Measurements from ENCODE around the gene OR14K1.
"Not testable (repeated sequence)": the region's sequence is repeated elsewhere in the genome, so short reads cannot be mapped to it uniquely, and the experiment has no call there.

The OR14K1 gene, protein sequence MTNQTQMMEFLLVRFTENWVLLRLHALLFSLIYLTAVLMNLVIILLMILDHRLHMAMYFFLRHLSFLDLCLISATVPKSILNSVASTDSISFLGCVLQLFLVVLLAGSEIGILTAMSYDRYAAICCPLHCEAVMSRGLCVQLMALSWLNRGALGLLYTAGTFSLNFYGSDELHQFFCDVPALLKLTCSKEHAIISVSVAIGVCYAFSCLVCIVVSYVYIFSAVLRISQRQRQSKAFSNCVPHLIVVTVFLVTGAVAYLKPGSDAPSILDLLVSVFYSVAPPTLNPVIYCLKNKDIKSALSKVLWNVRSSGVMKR

DNA sequence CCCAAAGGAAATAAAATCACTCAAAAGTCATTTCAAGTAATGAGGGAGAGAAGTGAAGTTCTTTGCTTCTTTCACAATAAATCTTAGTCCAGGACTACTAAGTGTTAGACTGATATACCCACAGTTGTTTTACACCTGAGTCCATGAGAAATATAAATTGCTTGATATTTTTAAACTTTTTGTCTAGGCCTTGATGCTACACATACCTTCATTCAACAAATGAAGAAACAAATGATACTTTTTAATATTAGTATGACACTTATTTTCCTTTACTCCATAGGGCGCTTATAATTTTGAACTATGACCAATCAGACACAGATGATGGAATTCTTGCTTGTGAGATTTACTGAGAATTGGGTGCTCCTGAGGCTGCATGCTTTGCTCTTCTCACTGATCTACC lies at the start of gene OR14K1:
Gene OR14K1 (plus strand): TSS at position 301 of the 400 bp plus-strand sequence. CDS start 0 bp downstream, at position 301.
- DNase-seq = no peak

DNA sequence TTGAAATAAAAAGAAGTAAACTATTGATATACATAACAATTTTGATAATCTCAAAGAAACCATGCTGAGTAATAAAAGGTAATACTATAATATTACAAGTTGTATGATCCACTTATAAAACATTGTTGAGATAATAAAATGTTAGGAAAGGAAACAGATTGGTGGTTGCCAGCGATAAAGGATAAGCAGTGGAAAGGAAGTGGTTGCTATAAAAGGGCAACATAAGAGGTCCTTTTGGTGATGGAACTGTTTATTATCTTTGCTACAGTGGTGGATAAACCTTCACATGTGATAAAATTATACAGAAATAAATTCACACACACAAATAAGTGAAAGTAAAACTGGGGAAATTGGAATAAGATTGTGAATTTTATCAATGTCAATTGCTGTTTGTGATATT lies 37.1 kb upstream of the OR14K1 start:
- no peak for DNase-seq

DNA sequence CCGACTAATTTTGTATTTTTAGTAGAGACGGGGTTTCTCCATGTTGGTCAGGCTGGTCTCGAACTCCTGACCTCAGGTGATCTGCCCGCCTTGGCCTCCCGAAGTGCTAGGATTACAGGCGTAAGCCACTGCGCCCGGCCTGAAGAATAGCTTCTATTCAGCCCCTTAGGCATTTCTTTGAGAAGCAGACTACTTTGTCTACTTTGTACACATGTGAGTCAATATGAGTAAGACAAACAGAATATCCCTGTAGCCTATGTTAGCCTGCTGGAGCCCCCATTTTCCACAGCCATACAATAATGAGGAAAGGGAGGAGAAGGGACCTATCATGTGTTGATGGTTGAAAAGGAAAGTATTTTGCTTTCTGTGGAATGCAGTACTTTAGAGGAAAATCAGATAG lies 27.7 kb upstream of the OR14K1 start:
- DNase-seq = not testable (repeated sequence)

DNA sequence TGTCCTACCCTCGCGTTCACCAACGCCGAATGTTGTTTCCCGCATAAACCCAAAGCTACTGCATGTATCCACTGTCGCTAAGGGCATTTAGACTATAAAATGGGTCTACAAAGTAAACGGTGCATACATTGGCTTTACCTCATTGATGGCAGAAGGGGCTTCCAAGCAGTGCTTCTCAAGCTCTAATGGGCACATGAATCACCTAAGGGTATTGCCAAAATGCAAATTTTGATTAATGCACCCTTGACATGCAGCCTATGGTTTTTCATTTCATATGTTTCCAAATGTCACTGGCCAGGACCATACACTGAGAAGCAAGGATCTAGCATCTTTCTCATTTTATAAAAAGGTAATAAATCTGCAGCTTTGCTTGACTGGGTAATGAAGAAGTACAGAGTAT lies 24.7 kb upstream of the OR14K1 start:
- DNase-seq = no peak

DNA sequence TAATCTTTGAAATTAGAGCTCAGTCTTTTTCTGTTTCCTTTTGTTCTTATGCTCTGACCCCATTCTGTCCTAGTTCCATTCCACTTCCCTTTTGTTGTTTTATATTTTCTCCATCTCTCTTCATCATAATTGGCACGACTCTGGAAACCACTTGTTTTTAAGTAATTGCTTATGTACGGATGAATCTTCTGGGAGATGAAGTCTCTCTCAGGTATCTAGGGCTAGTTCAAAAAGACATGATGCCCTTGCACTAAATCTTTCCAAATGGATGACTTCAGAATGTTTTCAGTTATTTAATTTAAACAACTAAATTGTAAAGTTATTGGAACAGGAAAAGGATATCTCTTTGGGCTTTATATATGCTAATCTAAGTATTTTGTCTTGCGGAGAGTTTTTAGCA lies 21.9 kb upstream of the OR14K1 start, which contains the start of gene OR6F1:
Gene OR6F1 (minus strand): TSS at position 101 of the 400 bp plus-strand sequence. CDS start 3,891 bp downstream, outside the sequence.
- DNase-seq = no peak

DNA sequence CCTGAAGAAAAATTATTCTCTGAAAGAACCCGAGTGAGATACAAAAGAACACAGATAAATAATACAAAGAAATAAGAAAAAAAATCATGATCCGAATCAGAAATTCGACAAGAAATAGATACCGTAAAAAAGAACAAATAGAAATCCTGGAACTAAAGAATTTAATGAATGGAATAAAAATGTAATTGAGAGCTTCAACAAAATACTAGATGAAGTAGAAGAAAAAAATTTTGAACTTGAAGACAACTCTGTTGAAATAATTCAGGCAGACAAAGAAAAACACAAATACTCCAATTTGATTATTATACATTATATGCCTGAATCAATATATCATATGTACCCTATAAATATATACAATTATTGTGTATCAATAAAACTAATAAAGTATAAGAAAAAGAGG lies 17.2 kb upstream of the OR14K1 start:
- no peak for DNase-seq

DNA sequence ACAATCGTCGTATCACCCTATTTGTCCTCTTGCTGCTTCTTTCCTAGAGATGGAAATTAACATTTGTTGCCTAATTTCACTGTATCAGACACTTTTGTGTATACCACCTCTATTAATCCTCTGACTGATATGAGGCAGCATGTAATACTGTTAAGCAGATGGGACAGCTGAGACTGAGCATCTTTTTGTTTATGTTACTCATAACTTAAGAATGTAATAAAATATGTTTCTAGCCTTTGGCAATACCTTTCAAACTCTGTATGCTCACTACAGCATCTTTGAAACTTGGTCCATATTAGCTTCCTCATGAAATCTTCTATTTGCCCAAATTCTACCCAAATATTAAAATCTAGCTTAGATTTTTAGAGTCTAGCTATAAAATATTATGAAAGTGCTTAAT lies 2.3 kb downstream of the OR14K1 start:
- no peak for DNase-seq

DNA sequence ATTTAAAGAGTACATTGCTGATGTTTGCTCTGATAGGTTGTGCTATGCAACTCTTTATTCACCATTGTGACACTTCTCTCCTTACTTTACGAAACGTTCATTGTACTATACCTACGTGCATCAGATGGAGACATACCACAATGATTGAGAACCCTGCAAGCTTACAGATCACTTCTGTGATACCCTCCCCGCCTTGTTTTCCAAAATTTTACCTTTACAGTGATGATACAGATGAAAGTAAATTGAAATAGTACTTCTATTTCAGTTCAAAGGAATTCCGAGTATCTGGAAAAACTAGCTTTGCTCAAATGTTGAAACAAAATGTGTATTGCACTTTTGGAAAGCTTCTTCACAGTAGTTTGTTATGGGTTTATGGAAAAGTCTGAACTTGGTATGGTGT lies 3.3 kb downstream of the OR14K1 start:
- DNase-seq = no peak

DNA sequence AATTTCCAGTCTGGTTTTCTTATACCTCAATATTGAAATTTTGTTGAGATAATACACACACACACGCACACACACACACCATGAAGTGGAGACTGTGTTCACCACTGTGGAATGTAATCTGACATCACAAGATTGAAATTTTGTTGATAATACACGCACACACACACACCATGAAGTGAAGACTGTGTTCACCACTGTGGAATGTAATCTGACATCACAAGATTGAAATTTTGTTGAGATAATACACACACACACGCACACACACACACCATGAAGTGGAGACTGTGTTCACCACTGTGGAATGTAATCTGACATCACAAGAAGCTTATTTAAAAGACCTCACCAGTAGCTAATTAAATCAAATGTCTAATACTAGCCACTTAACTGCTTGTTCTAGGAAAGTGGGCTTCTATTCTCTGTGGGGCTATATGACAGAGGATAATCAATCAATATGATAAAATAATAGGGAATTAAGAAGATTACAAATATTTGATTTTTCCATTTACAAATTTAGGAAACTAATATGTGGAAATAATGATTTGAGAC lies 3.9 kb downstream of the OR14K1 start:
- DNase-seq = not testable (repeated sequence)

DNA sequence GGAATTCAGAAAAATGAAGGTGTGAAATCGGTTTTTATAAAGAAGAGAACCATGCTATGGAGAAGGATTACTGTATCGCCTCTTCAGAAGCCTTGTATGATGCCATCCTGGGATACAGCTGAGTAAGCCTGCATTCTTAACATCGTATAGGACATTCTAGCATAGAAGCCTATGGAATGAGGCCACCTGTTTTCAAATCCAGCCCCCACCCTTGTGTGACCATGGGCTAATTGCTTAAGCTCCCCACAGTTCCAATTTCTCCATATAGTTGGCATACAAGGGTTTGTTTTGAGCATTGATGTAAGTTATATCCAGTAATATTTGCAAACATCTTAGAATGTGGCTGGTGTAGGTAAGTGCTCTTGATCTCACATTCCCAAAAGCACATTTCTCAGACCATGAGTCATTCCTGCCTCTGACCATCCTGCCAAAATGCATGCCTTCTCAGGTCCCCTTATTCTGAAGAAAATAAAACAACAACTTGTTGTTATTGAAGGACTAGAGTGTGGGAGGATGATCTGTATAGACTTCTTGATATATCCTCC lies 8.0 kb downstream of the OR14K1 start:
- DNase-seq = no peak

DNA sequence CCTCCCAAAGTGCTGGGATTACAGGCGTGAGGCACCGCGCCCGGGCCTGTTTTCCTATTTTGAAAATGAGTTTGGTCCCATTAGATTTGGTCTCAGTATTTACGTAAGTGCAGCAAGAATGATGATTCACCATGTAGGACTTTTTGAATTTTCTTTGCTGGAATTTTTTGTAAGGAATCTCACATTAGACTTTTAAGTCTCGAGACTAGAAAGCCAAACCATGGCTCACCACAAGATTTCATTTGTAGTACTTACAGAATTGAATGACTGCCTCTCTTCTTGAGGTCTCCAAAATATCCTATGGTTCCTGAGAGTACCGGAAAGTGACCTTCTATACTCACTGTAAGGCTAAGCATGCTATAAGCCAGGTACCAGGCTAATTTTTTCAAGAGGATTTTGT lies 9.2 kb downstream of the OR14K1 start:
- no peak for DNase-seq

DNA sequence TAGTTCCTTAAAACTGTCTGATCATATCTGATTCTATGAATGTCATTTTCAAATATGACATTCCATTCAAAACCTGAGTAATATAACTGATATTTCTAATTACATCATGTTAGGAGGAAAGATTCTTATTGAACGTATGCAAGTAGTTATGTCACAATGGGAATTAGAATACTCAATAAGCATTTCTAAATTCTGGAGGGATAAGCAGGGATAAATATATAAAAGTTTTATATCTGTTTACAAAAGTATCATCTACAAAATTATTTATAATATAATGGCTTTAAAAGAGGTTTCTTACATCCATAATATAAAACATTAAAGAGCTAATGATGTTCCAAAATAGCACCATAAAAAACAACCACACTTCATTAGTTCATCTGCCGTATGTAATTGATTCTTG lies 9.6 kb downstream of the OR14K1 start, which contains the start of gene OR14A2:
Gene OR14A2 (minus strand): TSS at position 101 of the 400 bp plus-strand sequence.
- no peak for DNase-seq

DNA sequence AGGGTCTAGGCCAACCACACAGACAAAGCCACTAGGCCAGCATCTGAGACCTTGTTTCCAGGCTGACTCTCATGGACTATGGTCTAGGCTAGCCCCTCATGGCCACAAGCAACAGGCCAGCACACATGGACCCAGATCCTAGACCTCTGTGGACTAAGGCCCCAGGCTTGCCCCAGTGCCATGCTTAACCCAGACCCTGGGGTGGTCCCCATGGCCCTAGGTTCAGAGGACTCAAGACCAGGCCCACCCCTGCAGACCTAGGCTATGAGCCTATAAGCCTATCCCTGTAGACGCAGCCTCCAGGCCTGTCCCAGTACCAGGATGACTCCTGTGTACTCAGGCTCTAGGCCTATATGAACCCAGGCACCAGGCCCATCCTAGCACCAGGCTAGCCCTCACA lies 11.5 kb downstream of the OR14K1 start:
- DNase-seq = no peak

DNA sequence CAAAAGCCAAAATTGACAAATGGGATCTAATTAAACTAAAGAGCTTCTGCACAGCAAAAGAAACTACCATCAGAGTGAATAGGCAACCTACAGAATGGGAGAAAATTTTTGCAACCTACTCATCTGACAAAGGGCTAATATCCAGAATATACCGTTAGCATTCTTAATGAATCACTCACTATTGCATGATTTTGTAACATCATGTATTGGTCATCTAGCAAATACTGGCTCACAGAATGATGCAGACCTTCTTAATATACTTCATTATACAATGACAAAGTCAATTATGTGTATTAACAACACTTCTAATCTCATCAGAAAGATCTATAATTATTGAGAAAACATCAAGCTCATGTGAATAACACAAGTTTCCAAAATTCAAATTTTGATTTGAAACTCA lies 15.9 kb downstream of the OR14K1 start:
- DNase-seq = not testable (repeated sequence)

DNA sequence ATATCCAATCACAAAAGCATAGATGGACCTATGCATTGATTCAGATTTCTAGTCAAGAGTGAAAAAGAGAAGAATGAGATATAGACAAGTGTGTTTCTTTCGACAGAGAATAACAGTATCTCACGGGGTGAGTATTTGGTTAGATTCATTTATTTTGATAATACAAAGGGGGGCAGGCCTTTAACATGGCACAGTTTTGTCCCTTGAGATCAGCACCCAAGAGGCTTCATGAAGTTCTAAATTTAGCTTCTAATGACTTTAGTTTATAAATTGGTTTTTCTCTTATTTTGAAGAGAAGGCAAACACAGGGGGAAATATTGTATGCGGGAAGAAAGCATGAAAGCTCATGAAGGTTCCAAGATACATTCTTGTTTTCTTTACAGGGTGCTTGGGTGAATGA lies 22.0 kb downstream of the OR14K1 start, which contains the start of gene OR1C1:
Gene OR1C1 (minus strand): TSS at position 101 of the 400 bp plus-strand sequence. CDS start 2,150 bp downstream, outside the sequence.
- DNase-seq = no peak

DNA sequence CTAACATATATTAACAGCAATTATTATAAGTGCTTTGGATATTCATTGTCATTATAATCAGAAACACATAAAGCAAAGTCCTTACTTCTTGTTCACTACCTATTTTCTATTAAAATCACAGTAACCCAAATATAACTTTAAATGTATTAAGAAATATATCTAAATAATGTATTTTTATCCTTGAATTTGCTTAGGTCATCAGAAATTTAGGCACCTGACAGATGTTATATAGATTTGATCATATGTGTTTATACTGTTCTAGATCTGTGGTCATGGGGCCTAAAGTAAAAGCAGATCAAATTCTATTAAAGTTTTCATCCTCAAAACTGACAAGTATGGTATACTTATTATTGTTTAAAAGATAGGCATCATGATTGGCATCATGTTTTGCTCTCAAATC lies 31.2 kb downstream of the OR14K1 start:
- no peak for DNase-seq
